Nephron (organoid): ENCODE measurements around the gene DIO3.

Experiments used
- H3K27ac Mint-ChIP-seq, 3 experiments: 2 replicates each; pipeline ENCODE4 v1.8.0; 2020; ENCODE audit warnings: mixed read lengths in 3 of 3, mild to moderate bottlenecking in 2 of 3, moderate library complexity in 1 of 3
- H3K27me3 Mint-ChIP-seq: 2 replicates; pipeline ENCODE4 v1.8.0; 2021; ENCODE audit warnings: low read depth, mild to moderate bottlenecking, moderate library complexity, mixed read lengths
- H3K36me3 Mint-ChIP-seq: 2 replicates; pipeline ENCODE4 v1.8.0; 2020; ENCODE audit warnings: low read depth, mixed read lengths
- H3K4me1 Mint-ChIP-seq: 2 replicates; pipeline ENCODE4 v1.8.0; 2020; ENCODE audit warnings: mixed read lengths
- H3K4me3 Mint-ChIP-seq, 3 experiments: 2 replicates each; pipeline ENCODE4 v1.8.0; 2020; ENCODE audit warnings: mild to moderate bottlenecking in 3 of 3, mixed read lengths in 3 of 3, moderate library complexity in 2 of 3
- H3K9me3 Mint-ChIP-seq: 2 replicates; pipeline ENCODE4 v1.8.0; 2020; ENCODE audit warnings: mixed read lengths
- CTCF ChIP-seq, 3 experiments: fragments of 200-600 bp; sonication (generic); IDR thresholded peaks; one replicate each; pipeline ENCODE4 v1.5.0; 2021; ENCODE audit warnings: antibody characterized with exemption in 3 of 3; ENCODE audit not compliant: unreplicated experiment in 3 of 3

DIO3 gene

GRCh38 chr14:101563352-101563653, 2.0 kb downstream of the DIO3 start:
- Mint-ChIP-seq H3K27me3 (peaks cover 90% of the 10 kb centered on the region), H3K4me3 (peak overlapping the region; percentile 69 to 77 (median 76)), H3K36me3 (no peaks in the 10 kb centered on the region), H3K27ac (no peak overlapping the region), H3K4me1 (peaks cover 25% of the 10 kb centered on the region), H3K9me3 (peaks cover 3% of the 10 kb centered on the region)
- no peak for TF ChIP-seq CTCF (IDR thresholded peaks at IDR 0.05; ENCODE audit: unreplicated experiment in 3 of 3)

- H3K9me3 Mint-ChIP-seq, result peaks cover 3% of the 10 kb centered on the region
- H3K27me3 Mint-ChIP-seq, result peaks cover 90% of the 10 kb centered on the region
- no peak overlapping the region for H3K27ac Mint-ChIP-seq
- TF ChIP-seq CTCF (IDR thresholded peaks at IDR 0.05; ENCODE audit: unreplicated experiment in 3 of 3), result no peak
- H3K4me1 Mint-ChIP-seq, result peaks cover 21% of the 10 kb centered on the region
- no peaks in the 10 kb centered on the region for H3K36me3 Mint-ChIP-seq
- H3K4me3 Mint-ChIP-seq, result peak overlapping the region; percentile 69 to 77 (median 76)
These were observed 2.6 kb downstream of the DIO3 start for GRCh38 chr14:101563654-101564443.

DNA sequence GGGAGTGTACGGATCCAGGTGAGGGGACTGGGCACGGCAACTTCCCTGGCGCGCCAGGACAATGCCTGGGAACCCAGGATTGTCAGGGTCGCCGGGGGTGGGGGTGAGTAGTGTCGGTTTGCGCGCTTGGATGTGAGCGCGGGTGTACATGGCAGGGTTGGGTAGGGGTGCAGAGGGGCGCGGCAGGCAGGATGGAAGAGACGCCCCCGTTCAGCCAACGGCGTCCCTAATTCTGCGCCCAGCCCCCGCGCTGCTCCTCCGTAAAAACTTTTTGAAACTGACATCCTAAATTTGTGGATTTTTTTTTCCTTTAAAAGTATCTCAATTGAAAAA, 3.1 kb downstream of the DIO3 start:
- no peak for TF ChIP-seq CTCF (IDR thresholded peaks at IDR 0.05; ENCODE audit: unreplicated experiment in 3 of 3)
- H3K36me3 Mint-ChIP-seq, result no peaks in the 10 kb centered on the region
- H3K4me3 Mint-ChIP-seq, result peak overlapping the region; percentile 27 to 38 (median 34)
- peaks cover 90% of the 10 kb centered on the region for H3K27me3 Mint-ChIP-seq
- H3K27ac Mint-ChIP-seq, result no peak overlapping the region
- peaks cover 3% of the 10 kb centered on the region for H3K9me3 Mint-ChIP-seq
- H3K4me1 Mint-ChIP-seq, result peaks cover 21% of the 10 kb centered on the region

- Mint-ChIP-seq H3K9me3 (peaks cover 3% of the 10 kb centered on the region), H3K36me3 (no peaks in the 10 kb centered on the region), H3K4me1 (peaks cover 21% of the 10 kb centered on the region), H3K27me3 (peaks cover 89% of the 10 kb centered on the region), H3K27ac (no peak overlapping the region), H3K4me3 (peak overlapping the region; percentile 69 to 74 (median 69))
- TF ChIP-seq CTCF (IDR thresholded peaks at IDR 0.05; ENCODE audit: unreplicated experiment in 3 of 3), result peak in 1 of 3 experiments; percentile 13
These were observed 3.8 kb downstream of the DIO3 start for GRCh38 chr14:101564819-101565698.

GRCh38 chr14:101567252-101567651, 6.0 kb downstream of the DIO3 start:
- Mint-ChIP-seq H3K4me3 (no peak overlapping the region), H3K36me3 (no peaks in the 10 kb centered on the region), H3K27ac (no peak overlapping the region), H3K27me3 (peaks cover 91% of the 10 kb centered on the region), H3K9me3 (no peaks in the 10 kb centered on the region), H3K4me1 (peaks cover 21% of the 10 kb centered on the region)
- TF ChIP-seq CTCF (IDR thresholded peaks at IDR 0.05; ENCODE audit: unreplicated experiment in 3 of 3), result no peak
